Subcutaneous adipose tissue (tissue), 4 donors: ENCODE results near the gene MTAP. TPM values are rescaled to one million over a fixed set of nuclear protein-coding genes. Genes with fewer than 3 reads are reported as not detected.

Source experiments
- total RNA-seq, 4 donors: library from RNA; depleted of rRNA; stranded (reverse); fragments of >200 nt; gene quantifications; one replicate each; pipeline ENCODE4 v1.1.0, GENCODE V29; 2016
- TF ChIP-seq, protein P1 (sequence below): fragments of 450-650 bp; IDR thresholded peaks from one replicate; pipeline ENCODE4 v1.5.1; 2016; ENCODE audit warnings: low read depth, mild to moderate bottlenecking, control low read depth, antibody characterized with exemption, moderate library complexity

The MTAP gene
- total RNA-seq, 4 donors from 2014 or later = 17.7 to 22.8 (median 20.6) TPM

DNA sequence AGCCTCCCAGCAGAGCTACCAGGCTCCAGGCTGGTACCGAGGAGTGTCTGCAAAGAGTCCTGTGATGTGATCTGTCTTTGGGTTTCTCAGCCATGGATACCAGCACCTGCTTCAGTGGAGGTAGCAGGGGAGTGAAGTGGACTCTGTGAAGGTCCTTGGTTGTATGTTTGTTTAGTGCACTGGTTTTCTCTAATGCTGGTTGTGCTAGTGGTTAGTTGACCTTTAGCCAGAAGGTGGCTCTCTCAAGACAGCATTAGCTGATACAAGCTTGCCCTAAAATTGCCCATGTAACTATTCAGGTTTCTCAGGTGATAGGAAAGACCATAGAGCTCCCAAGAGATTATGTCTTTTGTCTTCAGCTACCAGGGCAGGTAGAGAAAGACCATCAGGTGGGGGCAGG lies 87.2 kb downstream of the MTAP start:
- TF ChIP-seq, protein P1, sequence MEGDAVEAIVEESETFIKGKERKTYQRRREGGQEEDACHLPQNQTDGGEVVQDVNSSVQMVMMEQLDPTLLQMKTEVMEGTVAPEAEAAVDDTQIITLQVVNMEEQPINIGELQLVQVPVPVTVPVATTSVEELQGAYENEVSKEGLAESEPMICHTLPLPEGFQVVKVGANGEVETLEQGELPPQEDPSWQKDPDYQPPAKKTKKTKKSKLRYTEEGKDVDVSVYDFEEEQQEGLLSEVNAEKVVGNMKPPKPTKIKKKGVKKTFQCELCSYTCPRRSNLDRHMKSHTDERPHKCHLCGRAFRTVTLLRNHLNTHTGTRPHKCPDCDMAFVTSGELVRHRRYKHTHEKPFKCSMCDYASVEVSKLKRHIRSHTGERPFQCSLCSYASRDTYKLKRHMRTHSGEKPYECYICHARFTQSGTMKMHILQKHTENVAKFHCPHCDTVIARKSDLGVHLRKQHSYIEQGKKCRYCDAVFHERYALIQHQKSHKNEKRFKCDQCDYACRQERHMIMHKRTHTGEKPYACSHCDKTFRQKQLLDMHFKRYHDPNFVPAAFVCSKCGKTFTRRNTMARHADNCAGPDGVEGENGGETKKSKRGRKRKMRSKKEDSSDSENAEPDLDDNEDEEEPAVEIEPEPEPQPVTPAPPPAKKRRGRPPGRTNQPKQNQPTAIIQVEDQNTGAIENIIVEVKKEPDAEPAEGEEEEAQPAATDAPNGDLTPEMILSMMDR = no peak

DNA sequence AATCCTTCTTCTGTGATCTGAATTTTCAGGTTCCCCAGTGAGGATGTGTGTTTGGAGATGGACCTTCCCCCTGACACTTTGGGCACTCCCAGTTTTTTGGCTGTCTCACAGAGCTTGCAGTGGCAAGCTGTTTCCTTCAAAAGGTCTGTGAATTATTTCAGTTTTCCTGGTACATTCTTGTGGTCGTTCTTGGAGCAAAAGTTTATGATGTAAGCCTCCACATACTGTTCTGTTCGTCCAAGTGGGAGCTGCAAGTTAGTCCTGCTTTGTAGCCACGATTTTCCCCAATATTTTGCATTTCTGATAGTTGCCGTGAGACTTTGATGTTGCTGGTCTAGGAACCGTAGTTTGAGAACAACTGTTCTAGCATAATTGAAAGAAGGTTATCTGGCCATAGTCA lies 88.3 kb downstream of the MTAP start:
- TF ChIP-seq, protein P1 = no peak

DNA sequence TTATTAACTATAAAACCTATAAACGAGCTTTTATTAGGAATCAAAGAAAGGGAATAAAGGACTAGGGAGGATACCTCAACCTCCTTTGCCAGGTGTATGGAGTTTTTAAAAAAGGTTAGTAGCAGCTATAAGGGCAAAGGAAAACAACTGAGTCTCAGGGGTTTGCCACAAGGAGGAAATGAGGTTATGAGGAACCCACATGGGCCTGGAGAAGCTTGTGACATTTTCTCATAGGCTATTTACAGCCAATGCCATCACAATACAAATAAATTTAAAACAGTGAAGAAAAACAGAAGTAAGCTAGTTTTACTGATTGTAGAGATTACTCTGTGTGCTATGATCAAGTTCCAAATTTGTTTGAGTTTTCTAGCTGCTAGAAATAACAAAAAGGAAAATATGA lies 99.1 kb downstream of the MTAP start:
- TF ChIP-seq, protein P1 = no peak

DNA sequence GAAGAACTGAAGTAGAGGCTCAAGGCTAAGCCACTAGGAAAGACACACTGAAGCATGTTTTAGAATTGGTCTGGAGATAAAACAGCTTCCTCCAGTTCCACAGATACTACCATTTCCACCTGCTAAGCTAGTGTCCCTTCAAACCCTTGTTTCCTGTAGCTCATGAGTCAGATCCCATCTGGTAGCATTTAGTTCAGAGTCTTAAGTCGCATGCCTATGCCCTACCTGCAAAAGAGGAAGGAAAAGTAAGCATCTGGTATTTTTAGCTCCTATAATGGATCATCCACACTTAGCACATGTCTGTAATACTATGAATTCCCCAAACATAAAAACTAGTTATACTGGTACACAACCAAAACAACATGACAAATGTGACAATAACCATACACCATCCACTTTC lies 99.7 kb downstream of the MTAP start:
- TF ChIP-seq, protein P1 = no peak

DNA sequence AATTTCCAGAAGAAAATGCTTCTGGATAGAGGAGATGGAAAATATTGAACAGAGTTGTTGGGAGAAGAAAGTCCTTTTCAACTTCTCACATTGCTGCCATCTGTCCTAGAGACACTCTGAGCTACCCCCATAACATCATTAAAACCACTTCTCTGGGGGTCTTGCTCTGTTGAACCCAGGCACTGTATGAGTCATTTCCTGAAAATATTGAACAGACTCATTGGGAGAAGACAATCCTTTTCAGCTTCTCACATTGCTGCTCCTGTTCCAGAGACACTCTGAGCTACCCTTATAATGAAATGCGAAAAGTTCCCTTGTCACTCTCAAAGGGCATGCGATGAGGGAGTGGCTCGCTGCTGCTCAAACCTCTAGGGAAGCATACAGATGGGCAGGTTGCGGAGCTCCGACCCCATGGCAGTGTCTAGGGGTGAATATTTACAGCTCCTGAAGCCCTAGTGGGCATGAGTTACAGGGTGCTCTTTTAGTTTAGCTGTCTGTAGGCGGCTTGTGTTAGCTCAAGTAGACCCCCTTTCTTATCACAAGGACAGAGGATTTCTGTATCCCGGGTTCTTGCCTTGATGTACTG lies 101.0 kb downstream of the MTAP start:
- TF ChIP-seq, protein P1 = no peak

DNA sequence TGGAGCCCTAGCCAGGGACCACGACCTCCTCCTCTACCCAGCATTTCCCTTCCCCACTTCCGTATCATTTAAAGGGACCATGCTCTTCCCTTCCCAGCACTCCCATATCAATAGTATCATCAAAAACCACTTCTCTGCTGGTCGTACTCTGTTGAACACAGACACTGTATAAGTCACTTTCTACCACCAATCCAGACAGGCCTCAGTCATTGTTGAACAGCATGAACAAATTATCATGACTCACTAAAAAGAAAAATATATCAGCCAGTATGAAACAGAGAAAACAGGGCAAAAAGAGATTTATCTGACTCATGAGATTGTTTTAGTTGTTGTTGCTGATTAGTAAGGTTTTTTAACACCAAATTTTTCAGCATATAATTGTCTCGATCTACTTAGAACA lies 101.9 kb downstream of the MTAP start:
- TF ChIP-seq, protein P1 = no peak

DNA sequence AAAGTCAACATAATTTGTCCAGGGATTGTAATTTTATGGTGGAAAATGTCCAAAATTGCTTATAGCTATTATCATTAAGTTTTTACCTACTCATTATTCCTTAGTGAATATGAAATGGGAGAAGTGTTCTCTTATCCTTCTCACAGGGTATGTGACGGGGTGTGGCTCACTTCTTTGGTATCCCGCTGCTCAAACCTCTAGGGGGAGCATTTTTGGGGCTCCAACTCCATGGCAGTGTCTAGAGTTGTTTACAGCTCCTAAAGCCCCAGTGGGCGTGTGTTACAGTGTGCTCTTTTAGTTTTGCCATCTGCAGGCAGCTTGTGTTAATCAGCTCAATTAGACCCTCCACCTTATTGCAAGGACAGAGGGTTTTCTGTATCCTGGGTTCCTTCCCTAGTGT lies 102.3 kb downstream of the MTAP start:
- TF ChIP-seq, protein P1 = no peak

DNA sequence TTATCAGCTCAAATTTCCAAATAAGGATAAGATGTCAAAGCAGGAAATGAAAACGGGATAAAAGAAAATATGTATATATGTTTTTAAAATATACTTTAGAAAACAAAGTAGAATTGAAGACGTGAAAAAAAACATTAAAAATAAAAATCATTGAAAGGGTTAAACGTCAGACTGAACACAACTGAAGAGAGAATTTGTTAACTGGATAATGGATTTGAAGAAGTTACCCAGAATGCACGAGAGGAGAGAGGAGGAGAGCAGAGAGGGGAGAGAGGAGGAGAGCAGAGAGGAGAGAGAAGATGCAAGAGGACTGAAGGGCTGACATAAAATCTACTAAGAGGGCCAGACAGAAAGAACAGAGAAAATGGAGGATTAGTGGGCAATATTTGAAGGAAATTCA lies 103.8 kb downstream of the MTAP start:
- TF ChIP-seq, protein P1 = no peak
